Common myeloid progenitor, CD34-positive (primary cell): Measurements from ENCODE around the gene EVX2.

Experiments
- CTCF ChIA-PET: fragments of 350-600 bp; sonication (Branson Sonifier 250); formaldehyde crosslinking; loops from one replicate; lab custom pipeline; 2021; ENCODE audit warnings: antibody characterized with exemption; lab: Charles Lee
- POLR2A ChIA-PET: fragments of 350-600 bp; sonication (Branson Sonifier 250); formaldehyde crosslinking; loops from one replicate; lab custom pipeline; 2021; ENCODE audit warnings: antibody characterized with exemption; lab: Charles Lee
- DNase-seq, 3 donors: peaks; one replicate each; pipeline versions ENCODE4 v3.0.0 to v3.0.0-alpha.2; 2013
- H3K27ac ChIP-seq, 2 experiments: 1 replicate in 1 of 2; 2 replicates in 1 of 2; pipeline ENCODE4 v1.7.0; 2013; ENCODE audit warnings: inconsistent platforms in 2 of 2, low read length in 2 of 2, mild to moderate bottlenecking in 2 of 2, low read depth in 1 of 2, moderate library complexity in 1 of 2; ENCODE audit not compliant: severe bottlenecking in 2 of 2, insufficient read depth in 1 of 2, poor library complexity in 1 of 2
- H3K27me3 ChIP-seq, 5 experiments: replicated peaks in 2 of 5; 1 replicate in 3 of 5; 2 replicates in 2 of 5; pipeline versions ENCODE4 v1.6.1 to v1.7.0; 2013; ENCODE audit warnings: low read length in 4 of 5, mild to moderate bottlenecking in 2 of 5, moderate library complexity in 2 of 5, inconsistent platforms in 1 of 5; ENCODE audit not compliant: insufficient read depth in 5 of 5, control insufficient read depth in 4 of 5
- H3K36me3 ChIP-seq, 4 experiments: 1 replicate in 2 of 4; 2 replicates in 2 of 4; pipeline versions ENCODE4 v1.6.1 to v1.7.0; 2013; ENCODE audit warnings: low read length in 3 of 4, control low read depth in 1 of 4, mild to moderate bottlenecking in 1 of 4; ENCODE audit not compliant: control insufficient read depth in 4 of 4, insufficient read depth in 4 of 4
- H3K4me1 ChIP-seq, 4 experiments: 1 replicate in 3 of 4; 2 replicates in 1 of 4; pipeline versions ENCODE4 v1.6.1 to v1.7.1; 2013; ENCODE audit warnings: low read length in 3 of 4, mild to moderate bottlenecking in 3 of 4, control low read depth in 1 of 4, inconsistent platforms in 1 of 4, moderate library complexity in 1 of 4; ENCODE audit not compliant: control insufficient read depth in 4 of 4, insufficient read depth in 4 of 4; ENCODE audit errors: control extremely low read depth in 1 of 4
- H3K4me3 ChIP-seq, 7 experiments: 1 replicate in 4 of 7; 2 replicates in 3 of 7; pipeline versions ENCODE4 v1.5.1 to v1.7.0; 2013; ENCODE audit warnings: mild to moderate bottlenecking in 7 of 7, low read length in 6 of 7, moderate library complexity in 6 of 7, inconsistent platforms in 2 of 7, low read depth in 2 of 7, control low read depth in 1 of 7; ENCODE audit not compliant: insufficient read depth in 4 of 7, control insufficient read depth in 1 of 7; ENCODE audit errors: extremely low read depth in 1 of 7
- H3K9me3 ChIP-seq, 5 experiments: 1 replicate in 4 of 5; 2 replicates in 1 of 5; pipeline versions ENCODE4 v1.6.1 to v1.7.1; 2013; ENCODE audit warnings: low read length in 4 of 5, mild to moderate bottlenecking in 2 of 5, inconsistent platforms in 1 of 5, low read depth in 1 of 5, moderate library complexity in 1 of 5; ENCODE audit not compliant: control insufficient read depth in 4 of 5, insufficient read depth in 2 of 5; ENCODE audit errors: control extremely low read depth in 1 of 5
- WGBS: methylation state at CpG from one replicate; pipeline ENCODE4 v1.1.5; 2013; ENCODE audit not compliant: insufficient coverage; 5-methylcytosine and 5-hydroxymethylcytosine counted together

The EVX2 gene

DNA sequence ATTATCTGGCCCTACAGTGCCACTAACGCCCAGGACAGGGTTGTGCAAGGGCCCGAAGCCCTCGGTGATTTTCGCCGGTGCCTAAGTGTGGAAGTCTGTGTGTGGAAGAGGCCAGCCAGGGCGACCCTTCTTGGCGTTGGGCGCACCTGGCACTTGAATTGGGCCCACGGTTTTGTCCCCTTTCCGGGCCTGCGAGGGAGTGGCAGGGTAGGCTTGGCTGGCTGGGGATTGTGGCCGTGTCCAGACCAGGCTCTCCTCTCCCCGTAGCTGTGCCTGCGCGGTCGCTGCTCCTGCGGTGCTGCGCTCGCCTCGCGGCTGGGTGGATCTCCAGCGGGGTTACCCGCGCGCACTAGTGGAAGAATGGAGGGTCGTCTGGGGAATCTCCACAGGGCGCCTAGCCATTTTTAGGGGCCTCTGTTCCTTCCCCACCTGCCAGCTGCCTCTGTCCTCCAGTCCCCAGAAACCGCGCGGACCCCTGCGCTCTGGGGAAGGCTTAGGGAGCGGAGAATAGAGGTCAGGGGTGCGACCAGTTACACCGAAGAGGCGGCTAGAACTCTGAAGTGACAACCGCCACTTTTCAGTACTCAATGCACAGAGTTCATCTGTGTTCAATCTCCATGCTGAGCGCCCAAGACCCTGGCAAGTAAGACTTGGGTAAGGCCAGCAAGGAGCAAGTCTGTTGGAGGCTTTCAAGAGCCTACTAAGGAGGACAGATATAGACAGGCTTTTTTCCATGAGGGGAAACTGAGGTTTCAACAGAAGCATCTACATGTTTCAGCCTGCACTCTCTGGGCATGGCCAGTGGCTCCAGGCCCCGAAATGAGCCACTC is 16.0 kb downstream of the EVX2 start:
- Histone ChIP-seq H3K27me3 (peaks cover 23 to 100% (median 73%) of the 10 kb centered on the region in 5 experiments), H3K36me3 (no peaks in the 10 kb centered on the region), H3K9me3 (peaks cover 0 to 2% (median 0%) of the 10 kb centered on the region in 5 experiments), H3K4me3 (peak overlapping the region in 5 of 7 experiments; percentile 1 to 56 (median 47)), H3K4me1 (peaks cover 0 to 20% (median 13%) of the 10 kb centered on the region in 4 experiments), H3K27ac (no peak overlapping the region)
- 6% methylated on average over 33 of the region's 38 CpGs for WGBS
- ChIA-PET POLR2A (interaction anchor here (0.7 kb wide), 1 partner anchor 24 kb away, joined by 3 read pairs; no protein-coding TSS in a partner anchor), CTCF (interaction anchor here (0.6 to 2.3 kb wide), 3 partner anchors 12 to 704 kb away, joined by 3 to 8 read pairs (median 4); no protein-coding TSS in a partner anchor)
- DNase-seq: no peak

- Histone ChIP-seq H3K36me3 (no peaks in the 10 kb centered on the region), H3K4me3 (peak overlapping the region in 5 of 7 experiments; percentile 1 to 56 (median 47)), H3K27me3 (peaks cover 23 to 100% (median 69%) of the 10 kb centered on the region in 5 experiments), H3K4me1 (peaks cover 0 to 20% (median 13%) of the 10 kb centered on the region in 4 experiments), H3K9me3 (peaks cover 0 to 2% (median 0%) of the 10 kb centered on the region in 5 experiments), H3K27ac (no peak overlapping the region)
- DNase-seq: no peak
- 5% methylated on average over 35 of the region's 56 CpGs for WGBS
- POLR2A ChIA-PET: interaction anchor here (0.7 kb wide), 1 partner anchor 25 kb away, joined by 3 read pairs; no protein-coding TSS in a partner anchor
- CTCF ChIA-PET: no interaction called here
Measured at GRCh38 chr2:176066645-176067588, 16.8 kb downstream of the EVX2 start.

GRCh38 chr2:176063958-176064357 is 19.8 kb downstream of the EVX2 start:
- POLR2A ChIA-PET: no interaction called here
- WGBS: no CpG with 5 or more reads among the region's 2 CpGs

DNA sequence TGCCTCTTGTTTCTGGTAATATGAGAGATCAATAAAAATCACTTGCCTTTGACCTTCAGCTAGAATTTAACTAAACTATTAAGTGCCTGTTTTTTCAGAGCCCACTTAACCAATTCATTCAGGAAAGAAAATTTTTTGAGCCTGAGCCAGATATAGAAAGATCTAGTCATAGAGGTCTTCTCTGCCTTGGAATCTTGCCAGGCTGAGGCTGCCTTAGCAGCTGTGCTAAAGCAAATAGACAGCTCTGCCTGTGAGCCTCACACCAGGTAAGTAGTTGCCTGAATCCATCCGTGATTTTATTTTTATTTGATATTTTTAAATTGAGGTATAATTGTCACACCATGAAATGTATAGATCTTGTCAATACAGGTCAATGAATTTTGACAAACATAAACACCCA is 27.4 kb downstream of the EVX2 start:
- ChIA-PET POLR2A (no interaction called here), CTCF (interaction anchor here (1.1 kb wide), 1 partner anchor 689 kb away, joined by 3 read pairs; no protein-coding TSS in a partner anchor)
- no CpG with 5 or more reads among the region's 1 CpG for WGBS
- Histone ChIP-seq H3K36me3 (no peaks in the 10 kb centered on the region), H3K27me3 (peaks cover 9 to 50% (median 20%) of the 10 kb centered on the region in 5 experiments), H3K9me3 (no peaks in the 10 kb centered on the region), H3K4me1 (no peaks in the 10 kb centered on the region), H3K27ac (no peak overlapping the region), H3K4me3 (no peak overlapping the region)
- DNase-seq: no peak

More at GRCh38 chr2:176063958-176064357, 19.8 kb downstream of the EVX2 start:
- H3K27ac ChIP-seq: no peak overlapping the region
- H3K4me3 ChIP-seq: no peak overlapping the region
- H3K27me3 ChIP-seq: peaks cover 26 to 93% (median 57%) of the 10 kb centered on the region in 5 experiments
- peaks cover 0 to under 1% (median 0%) of the 10 kb centered on the region in 5 experiments for H3K9me3 ChIP-seq
- no peak for DNase-seq
- H3K36me3 ChIP-seq: no peaks in the 10 kb centered on the region
- CTCF ChIA-PET: interaction anchor here (1.3 kb wide), 1 partner anchor 701 kb away, joined by 3 read pairs; no protein-coding TSS in a partner anchor
- peaks cover 0 to 20% (median 13%) of the 10 kb centered on the region in 4 experiments for H3K4me1 ChIP-seq

GRCh38 chr2:176039375-176039774 is 44.4 kb downstream of the EVX2 start:
- Histone ChIP-seq H3K9me3 (peaks cover 0 to 5% (median 0%) of the 10 kb centered on the region in 5 experiments), H3K36me3 (no peaks in the 10 kb centered on the region), H3K27me3 (peaks cover 0 to 12% (median 2%) of the 10 kb centered on the region in 5 experiments), H3K4me1 (no peaks in the 10 kb centered on the region), H3K27ac (no peak overlapping the region), H3K4me3 (no peak overlapping the region)
- WGBS: 31% methylated on average over 3 of the region's 3 CpGs
- peak in 2 of 3 donors; percentile 33 to 48 for DNase-seq
- CTCF ChIA-PET: no interaction called here
- POLR2A ChIA-PET: no interaction called here

GRCh38 chr2:176038694-176039093 is 45.1 kb downstream of the EVX2 start:
- no peaks in the 10 kb centered on the region for H3K36me3 ChIP-seq
- CTCF ChIA-PET: no interaction called here
- peaks cover 0 to 12% (median 2%) of the 10 kb centered on the region in 5 experiments for H3K27me3 ChIP-seq
- H3K27ac ChIP-seq: no peak overlapping the region
- WGBS: no CpG with 5 or more reads among the region's 2 CpGs
- POLR2A ChIA-PET: no interaction called here
- H3K4me1 ChIP-seq: no peaks in the 10 kb centered on the region
- H3K4me3 ChIP-seq: no peak overlapping the region
- H3K9me3 ChIP-seq: peaks cover 0 to 5% (median 0%) of the 10 kb centered on the region in 5 experiments
- no peak for DNase-seq
